ENCODE measurements around the gene VWA1.

The VWA1 gene

GRCh38 chr1:1420654-1421141 is 14.8 kb upstream of the VWA1 start:
- Histone ChIP-seq H3K27ac (no peak overlapping the region), H3K9me3 (no peaks in the 10 kb centered on the region), H3K4me1 (ENCODE audit: control insufficient read depth in 1 of 2, insufficient read depth in 1 of 2, low read depth in 1 of 2, low read length in 1 of 2) (no peaks in the 10 kb centered on the region), H3K4me3 (ENCODE audit: low read depth in 1 of 2, low read length in 1 of 2) (no peak overlapping the region), H3K27me3 (peaks cover 85% of the 10 kb centered on the region), H3K36me3 (no peaks in the 10 kb centered on the region)
- TF ChIP-seq CTCF (IDR thresholded peaks at IDR 0.05), result no peak

- Histone ChIP-seq H3K36me3 (no peaks in the 10 kb centered on the region), H3K4me1 (ENCODE audit: control insufficient read depth in 1 of 2, insufficient read depth in 1 of 2, low read depth in 1 of 2, low read length in 1 of 2) (no peaks in the 10 kb centered on the region), H3K27ac (no peak within 1 kb of the TSS), H3K9me3 (no peaks in the 10 kb centered on the region), H3K27me3 (peaks cover 88% of the 10 kb centered on the region), H3K4me3 (ENCODE audit: low read depth in 1 of 2, low read length in 1 of 2) (no peak within 1 kb of the TSS)
- no peak for TF ChIP-seq CTCF (IDR thresholded peaks at IDR 0.05)
Measured at GRCh38 chr1:1421147-1421906, 14.2 kb upstream of the VWA1 start, which contains the start of gene ANKRD65. Gene ANKRD65 (minus strand): TSS chr1:1421276. CDS start chr1:1421005, 271 bp downstream.

GRCh38 chr1:1421907-1422464 is 13.5 kb upstream of the VWA1 start:
- H3K9me3 ChIP-seq, result no peaks in the 10 kb centered on the region
- peaks cover 91% of the 10 kb centered on the region for H3K27me3 ChIP-seq
- no peak for TF ChIP-seq CTCF (IDR thresholded peaks at IDR 0.05)
- H3K4me3 ChIP-seq (ENCODE audit: low read depth in 1 of 2, low read length in 1 of 2), result no peak overlapping the region
- H3K27ac ChIP-seq, result no peak overlapping the region
- H3K36me3 ChIP-seq, result no peaks in the 10 kb centered on the region
- H3K4me1 ChIP-seq (ENCODE audit: control insufficient read depth in 1 of 2, insufficient read depth in 1 of 2, low read depth in 1 of 2, low read length in 1 of 2), result no peaks in the 10 kb centered on the region

- H3K27ac ChIP-seq, result no peak overlapping the region
- H3K9me3 ChIP-seq, result no peaks in the 10 kb centered on the region
- H3K4me3 ChIP-seq (ENCODE audit: low read depth in 1 of 2, low read length in 1 of 2), result no peak overlapping the region
- no peak for TF ChIP-seq CTCF (IDR thresholded peaks at IDR 0.05)
- peaks cover 94% of the 10 kb centered on the region for H3K27me3 ChIP-seq
- no peaks in the 10 kb centered on the region for H3K4me1 ChIP-seq (ENCODE audit: control insufficient read depth in 1 of 2, insufficient read depth in 1 of 2, low read depth in 1 of 2, low read length in 1 of 2)
- no peaks in the 10 kb centered on the region for H3K36me3 ChIP-seq
Measured at GRCh38 chr1:1422465-1423244, 12.8 kb upstream of the VWA1 start.

GRCh38 chr1:1423245-1423597 is 12.3 kb upstream of the VWA1 start:
- no peak for TF ChIP-seq CTCF (IDR thresholded peaks at IDR 0.05)
- Histone ChIP-seq H3K27ac (no peak overlapping the region), H3K27me3 (peaks cover 94% of the 10 kb centered on the region), H3K36me3 (no peaks in the 10 kb centered on the region), H3K4me3 (ENCODE audit: low read depth in 1 of 2, low read length in 1 of 2) (no peak overlapping the region), H3K9me3 (no peaks in the 10 kb centered on the region), H3K4me1 (ENCODE audit: control insufficient read depth in 1 of 2, insufficient read depth in 1 of 2, low read depth in 1 of 2, low read length in 1 of 2) (no peaks in the 10 kb centered on the region)
